ENCODE measurements around the gene ARSG. TPM values are rescaled to one million over a fixed set of nuclear protein-coding genes. Genes with fewer than 3 reads are reported as not detected.
A peak's percentile ranks its signal among the peaks of the same experiment; 100 is the strongest.

The ARSG gene
- total RNA-seq, 1 donor from 2014 or later: 19.5 TPM

DNA sequence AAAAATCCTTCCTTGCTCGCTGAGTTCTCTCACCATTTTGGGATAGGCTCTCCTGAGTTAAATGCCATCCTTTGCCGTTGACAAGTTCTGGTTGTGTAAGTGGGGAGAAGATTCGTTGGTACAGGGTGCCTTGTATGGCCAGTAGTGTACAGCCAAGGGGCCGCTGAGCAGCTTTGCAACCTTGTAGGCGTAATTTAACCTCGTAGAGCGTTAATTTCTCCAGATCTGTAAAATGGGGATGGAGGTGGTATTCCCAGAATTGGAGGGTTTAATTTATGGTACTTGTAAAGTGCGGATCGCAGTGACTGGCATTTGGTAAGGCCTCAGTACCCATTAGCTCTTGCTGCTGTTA is 1.4 kb downstream of the ARSG start:
- H3K36me3 ChIP-seq: no peaks in the 10 kb centered on the region
- no peak overlapping the region for H3K27ac Mint-ChIP-seq
- no peak for DNase-seq (ENCODE audit: low spot score)
- peaks cover 47% of the 10 kb centered on the region for H3K4me1 ChIP-seq
- no peaks in the 10 kb centered on the region for H3K9me3 ChIP-seq (ENCODE audit: low read depth)
- TF ChIP-seq EZH2 (IDR thresholded peaks at IDR 0.05) (no peak), EZH2phosphoT487 (IDR thresholded peaks at IDR 0.05) (no peak)
- TF ChIP-seq, protein P1, sequence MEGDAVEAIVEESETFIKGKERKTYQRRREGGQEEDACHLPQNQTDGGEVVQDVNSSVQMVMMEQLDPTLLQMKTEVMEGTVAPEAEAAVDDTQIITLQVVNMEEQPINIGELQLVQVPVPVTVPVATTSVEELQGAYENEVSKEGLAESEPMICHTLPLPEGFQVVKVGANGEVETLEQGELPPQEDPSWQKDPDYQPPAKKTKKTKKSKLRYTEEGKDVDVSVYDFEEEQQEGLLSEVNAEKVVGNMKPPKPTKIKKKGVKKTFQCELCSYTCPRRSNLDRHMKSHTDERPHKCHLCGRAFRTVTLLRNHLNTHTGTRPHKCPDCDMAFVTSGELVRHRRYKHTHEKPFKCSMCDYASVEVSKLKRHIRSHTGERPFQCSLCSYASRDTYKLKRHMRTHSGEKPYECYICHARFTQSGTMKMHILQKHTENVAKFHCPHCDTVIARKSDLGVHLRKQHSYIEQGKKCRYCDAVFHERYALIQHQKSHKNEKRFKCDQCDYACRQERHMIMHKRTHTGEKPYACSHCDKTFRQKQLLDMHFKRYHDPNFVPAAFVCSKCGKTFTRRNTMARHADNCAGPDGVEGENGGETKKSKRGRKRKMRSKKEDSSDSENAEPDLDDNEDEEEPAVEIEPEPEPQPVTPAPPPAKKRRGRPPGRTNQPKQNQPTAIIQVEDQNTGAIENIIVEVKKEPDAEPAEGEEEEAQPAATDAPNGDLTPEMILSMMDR (IDR thresholded peaks at IDR 0.05): no peak
- H3K79me2 ChIP-seq (ENCODE audit: low read depth): no peaks in the 10 kb centered on the region
- no peak overlapping the region for H2AFZ ChIP-seq (replicated peaks)
- H3K27me3 Mint-ChIP-seq (ENCODE audit: insufficient read depth, low read depth): peaks cover 24% of the 10 kb centered on the region
- peaks cover 9% of the 10 kb centered on the region for H4K20me1 ChIP-seq (ENCODE audit: low read depth)
- H3K4me3 Mint-ChIP-seq: peak overlapping the region; percentile 89
- peaks cover 62% of the 10 kb centered on the region for H3F3A ChIP-seq (ENCODE audit: low read depth)
- no peaks in the 10 kb centered on the region for H3K36me3 Mint-ChIP-seq
- H3K4me2 ChIP-seq: peak overlapping the region; percentile 97
- H3K4me1 Mint-ChIP-seq: peaks cover 26% of the 10 kb centered on the region
- peaks cover 57% of the 10 kb centered on the region for H3K27me3 ChIP-seq
- H3K4me3 ChIP-seq: peak overlapping the region; percentile 89
- no peak overlapping the region for H3K9ac ChIP-seq
- H3K27ac ChIP-seq: no peak overlapping the region
- H3K9me3 Mint-ChIP-seq: no peaks in the 10 kb centered on the region

DNA sequence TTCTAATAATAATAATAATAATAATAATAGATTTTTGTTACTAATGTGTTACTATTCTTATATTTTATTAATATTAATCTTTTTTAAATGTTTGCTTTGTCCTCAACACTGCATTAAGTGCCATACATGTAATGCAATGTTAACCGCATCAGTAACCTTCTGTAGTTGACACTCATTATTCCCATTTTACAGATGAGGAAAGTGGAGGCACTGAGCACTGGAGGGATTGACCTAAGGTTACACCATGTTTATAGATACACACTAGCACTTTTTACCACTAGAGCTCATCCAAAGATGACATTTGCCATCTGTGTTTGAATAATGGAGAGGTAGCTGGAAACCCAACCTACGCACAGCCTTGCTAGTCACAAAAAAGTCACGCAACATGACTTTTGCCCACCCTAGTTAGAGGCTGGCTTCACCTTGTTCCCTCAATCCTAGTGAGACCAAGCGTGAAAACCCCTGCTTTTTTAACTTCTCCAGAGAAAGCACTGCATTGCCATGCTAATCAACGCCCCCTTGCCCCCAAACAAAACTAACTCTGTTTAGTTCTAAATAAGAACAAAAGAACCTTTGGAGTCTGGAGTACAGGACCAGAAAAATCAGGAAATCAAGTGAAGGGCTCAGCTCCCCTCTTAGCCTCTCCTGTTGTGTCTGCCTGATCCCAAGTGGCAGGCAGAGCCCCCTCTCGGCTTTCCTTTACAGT is 2.3 kb downstream of the ARSG start:
- TF ChIP-seq, protein P1 (IDR thresholded peaks at IDR 0.05): no peak
- TF ChIP-seq EZH2 (IDR thresholded peaks at IDR 0.05) (no peak), EZH2phosphoT487 (IDR thresholded peaks at IDR 0.05) (no peak)
- H3K36me3 Mint-ChIP-seq: peaks cover under 1% of the 10 kb centered on the region

GRCh38 chr17:68294196-68294555 is 2.9 kb downstream of the ARSG start:
- Histone ChIP-seq H4K20me1 (ENCODE audit: low read depth) (peaks cover 9% of the 10 kb centered on the region), H3K4me2 (peak overlapping the region; percentile 97), H3F3A (ENCODE audit: low read depth) (peaks cover 55% of the 10 kb centered on the region), H3K9ac (no peak overlapping the region), H3K27me3 (peaks cover 42% of the 10 kb centered on the region), H3K79me2 (ENCODE audit: low read depth) (no peaks in the 10 kb centered on the region), H3K9me3 (ENCODE audit: low read depth) (no peaks in the 10 kb centered on the region), H3K36me3 (no peaks in the 10 kb centered on the region), H3K4me3 (no peak overlapping the region), H3K27ac (no peak overlapping the region), H3K4me1 (peaks cover 47% of the 10 kb centered on the region), H2AFZ (replicated peaks) (no peak overlapping the region)
- Mint-ChIP-seq H3K4me3 (peak overlapping the region; percentile 54), H3K27me3 (ENCODE audit: insufficient read depth, low read depth) (peaks cover 21% of the 10 kb centered on the region), H3K4me1 (peaks cover 26% of the 10 kb centered on the region), H3K36me3 (peaks cover 2% of the 10 kb centered on the region), H3K27ac (no peak overlapping the region), H3K9me3 (peaks cover 3% of the 10 kb centered on the region)
- TF ChIP-seq, protein P1 (IDR thresholded peaks at IDR 0.05): no peak
- TF ChIP-seq EZH2phosphoT487 (IDR thresholded peaks at IDR 0.05): no peak
- no peak for TF ChIP-seq EZH2 (IDR thresholded peaks at IDR 0.05)
- DNase-seq (ENCODE audit: low spot score): peak; percentile 61

More for the DNA sequence above, 2.3 kb downstream of the ARSG start:
- no peaks in the 10 kb centered on the region for H3K36me3 ChIP-seq
- H3K27me3 ChIP-seq: peaks cover 47% of the 10 kb centered on the region
- H3K27ac Mint-ChIP-seq: no peak overlapping the region
- peaks cover 47% of the 10 kb centered on the region for H3K4me1 ChIP-seq
- peaks cover 9% of the 10 kb centered on the region for H4K20me1 ChIP-seq (ENCODE audit: low read depth)
- H3K4me3 ChIP-seq: no peak overlapping the region
- peaks cover 26% of the 10 kb centered on the region for H3K4me1 Mint-ChIP-seq
- H3K27ac ChIP-seq: no peak overlapping the region
- DNase-seq (ENCODE audit: low spot score): peak; percentile 74
- no peak overlapping the region for H3K9ac ChIP-seq
- no peaks in the 10 kb centered on the region for H3K9me3 ChIP-seq (ENCODE audit: low read depth)
- peak overlapping the region; percentile 97 for H3K4me2 ChIP-seq
- peaks cover 1% of the 10 kb centered on the region for H3K9me3 Mint-ChIP-seq
- H3K4me3 Mint-ChIP-seq: peak overlapping the region; percentile 54
- H3K79me2 ChIP-seq (ENCODE audit: low read depth): no peaks in the 10 kb centered on the region
- H2AFZ ChIP-seq (replicated peaks): no peak overlapping the region
- peaks cover 24% of the 10 kb centered on the region for H3K27me3 Mint-ChIP-seq (ENCODE audit: insufficient read depth, low read depth)
- peaks cover 60% of the 10 kb centered on the region for H3F3A ChIP-seq (ENCODE audit: low read depth)
